ENCODE results near the gene DENND4C.
"Not testable (repeated sequence)": the region's sequence is repeated elsewhere in the genome, so short reads cannot be mapped to it uniquely, and the experiment has no call there.

Gene DENND4C

GRCh38 chr9:19233344-19233743 is 2.9 kb downstream of the DENND4C start:
- H3K36me3 ChIP-seq (ENCODE audit: control insufficient read depth in 4 of 4, insufficient read depth in 4 of 4, low read length in 3 of 4) = no peaks in the 10 kb centered on the region
- ChIA-PET POLR2A (no interaction called here), CTCF (interaction anchor here (1.0 kb wide), 1 partner anchor 83 kb away, joined by 3 read pairs; no protein-coding TSS in a partner anchor)
- WGBS (ENCODE audit: insufficient coverage) = no CpG with 5 or more reads among the region's 5 CpGs
- peaks cover 16 to 47% (median 33%) of the 10 kb centered on the region in 4 experiments for H3K4me1 ChIP-seq (ENCODE audit: control extremely low read depth in 1 of 4, control insufficient read depth in 4 of 4, insufficient read depth in 4 of 4, low read length in 3 of 4)
- no peak for DNase-seq
- peak overlapping the region in 1 of 2 experiments; percentile 89 for H3K27ac ChIP-seq (ENCODE audit: insufficient read depth in 1 of 2, low read depth in 1 of 2, low read length in 2 of 2, poor library complexity in 1 of 2, severe bottlenecking in 2 of 2)
- peak overlapping the region in 3 of 7 experiments; percentile 15 to 95 (median 88) for H3K4me3 ChIP-seq (ENCODE audit: control insufficient read depth in 1 of 7, extremely low read depth in 1 of 7, insufficient read depth in 4 of 7, low read depth in 2 of 7, low read length in 6 of 7)
- H3K9me3 ChIP-seq (ENCODE audit: control extremely low read depth in 1 of 5, control insufficient read depth in 4 of 5, insufficient read depth in 2 of 5, low read depth in 1 of 5, low read length in 4 of 5) = no peaks in the 10 kb centered on the region
- H3K27me3 ChIP-seq (replicated peaks in 2 of 5; ENCODE audit: control insufficient read depth in 4 of 5, insufficient read depth in 5 of 5, low read length in 4 of 5) = no peaks in the 10 kb centered on the region

DNA sequence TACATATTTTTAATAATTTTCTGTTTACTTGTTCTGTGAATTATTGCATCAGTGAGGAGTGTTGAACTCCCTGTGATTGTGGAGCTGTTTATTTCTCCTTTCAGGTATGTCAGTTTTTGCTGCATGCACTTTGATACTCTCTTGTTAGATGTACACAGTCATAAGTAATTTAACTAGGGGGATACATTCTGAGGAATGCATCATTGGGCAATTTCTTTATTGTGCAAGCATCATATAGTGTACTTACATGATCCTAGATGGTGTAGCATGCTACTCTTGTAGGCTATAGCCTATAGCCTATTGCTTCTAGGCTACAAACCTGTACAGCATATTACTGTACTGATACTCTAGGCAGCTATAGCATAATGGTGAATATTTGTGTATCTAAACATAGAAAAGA is 9.5 kb downstream of the DENND4C start:
- no peaks in the 10 kb centered on the region for H3K9me3 ChIP-seq (ENCODE audit: control extremely low read depth in 1 of 5, control insufficient read depth in 4 of 5, insufficient read depth in 2 of 5, low read depth in 1 of 5, low read length in 4 of 5)
- H3K27me3 ChIP-seq (replicated peaks in 2 of 5; ENCODE audit: control insufficient read depth in 4 of 5, insufficient read depth in 5 of 5, low read length in 4 of 5) = no peaks in the 10 kb centered on the region
- no peak overlapping the region for H3K27ac ChIP-seq (ENCODE audit: insufficient read depth in 1 of 2, low read depth in 1 of 2, low read length in 2 of 2, poor library complexity in 1 of 2, severe bottlenecking in 2 of 2)
- no peak overlapping the region for H3K4me3 ChIP-seq (ENCODE audit: control insufficient read depth in 1 of 7, extremely low read depth in 1 of 7, insufficient read depth in 4 of 7, low read depth in 2 of 7, low read length in 6 of 7)
- H3K4me1 ChIP-seq (ENCODE audit: control extremely low read depth in 1 of 4, control insufficient read depth in 4 of 4, insufficient read depth in 4 of 4, low read length in 3 of 4) = peaks cover 0 to 9% (median 4%) of the 10 kb centered on the region in 4 experiments
- POLR2A ChIA-PET = no interaction called here
- CTCF ChIA-PET = no interaction called here
- peaks cover 0 to 6% (median 2%) of the 10 kb centered on the region in 4 experiments for H3K36me3 ChIP-seq (ENCODE audit: control insufficient read depth in 4 of 4, insufficient read depth in 4 of 4, low read length in 3 of 4)
- DNase-seq = no peak

- 100% methylated on average over 4 of the region's 6 CpGs for WGBS (ENCODE audit: insufficient coverage)
- POLR2A ChIA-PET = interaction anchor here (0.8 kb wide), 1 partner anchor 14 kb away, joined by 3 read pairs; no protein-coding TSS in a partner anchor
- Histone ChIP-seq H3K27ac (ENCODE audit: insufficient read depth in 1 of 2, low read depth in 1 of 2, low read length in 2 of 2, poor library complexity in 1 of 2, severe bottlenecking in 2 of 2) (no peak overlapping the region), H3K9me3 (ENCODE audit: control extremely low read depth in 1 of 5, control insufficient read depth in 4 of 5, insufficient read depth in 2 of 5, low read depth in 1 of 5, low read length in 4 of 5) (no peaks in the 10 kb centered on the region), H3K36me3 (ENCODE audit: control insufficient read depth in 4 of 4, insufficient read depth in 4 of 4, low read length in 3 of 4) (peaks cover 0 to 6% (median 2%) of the 10 kb centered on the region in 4 experiments), H3K4me1 (ENCODE audit: control extremely low read depth in 1 of 4, control insufficient read depth in 4 of 4, insufficient read depth in 4 of 4, low read length in 3 of 4) (peaks cover 0 to 6% (median 2%) of the 10 kb centered on the region in 4 experiments), H3K27me3 (replicated peaks in 2 of 5; ENCODE audit: control insufficient read depth in 4 of 5, insufficient read depth in 5 of 5, low read length in 4 of 5) (no peaks in the 10 kb centered on the region), H3K4me3 (ENCODE audit: control insufficient read depth in 1 of 7, extremely low read depth in 1 of 7, insufficient read depth in 4 of 7, low read depth in 2 of 7, low read length in 6 of 7) (no peak overlapping the region)
- CTCF ChIA-PET = interaction anchor here (0.7 to 1.3 kb wide), 3 partner anchors 9 to 20 kb away, joined by 3 to 4 read pairs (median 3); no protein-coding TSS in a partner anchor
- no peak for DNase-seq
These were observed 11.2 kb downstream of the DENND4C start for GRCh38 chr9:19241728-19242127.

DNA sequence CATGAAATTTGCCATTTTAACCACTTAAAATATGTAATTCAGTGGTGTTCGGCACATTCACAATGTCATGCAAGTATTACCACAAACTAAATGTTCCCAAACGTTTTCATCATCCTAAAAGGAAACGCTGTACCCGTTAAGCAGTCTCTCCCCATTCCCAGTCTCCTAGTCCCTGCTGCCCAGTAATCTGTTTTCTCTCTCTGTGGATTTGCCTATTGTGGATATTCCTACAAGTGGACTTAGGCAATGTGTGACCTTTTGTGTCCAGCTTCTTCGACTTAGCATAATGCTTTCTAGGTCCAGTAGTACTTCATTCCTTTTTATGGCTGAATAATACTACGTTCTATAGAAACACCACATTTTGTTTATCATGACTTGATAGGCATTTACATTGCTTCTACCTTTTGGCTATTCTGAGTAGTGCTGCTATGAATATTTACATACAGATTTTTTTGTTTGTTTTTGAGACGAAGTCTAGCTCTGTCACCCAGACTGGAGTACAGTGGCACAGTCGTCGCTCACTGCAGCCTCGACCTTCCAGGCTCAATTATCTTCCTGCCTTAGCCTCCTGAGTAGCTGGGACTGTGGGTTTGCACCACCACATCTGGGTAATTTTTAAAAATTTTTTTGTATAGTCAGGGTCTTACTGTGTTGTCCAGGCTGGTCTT is 13.0 kb downstream of the DENND4C start:
- WGBS (ENCODE audit: insufficient coverage) = 94% methylated on average over 9 of the region's 10 CpGs
- no peak overlapping the region for H3K27ac ChIP-seq (ENCODE audit: insufficient read depth in 1 of 2, low read depth in 1 of 2, low read length in 2 of 2, poor library complexity in 1 of 2, severe bottlenecking in 2 of 2)
- no peaks in the 10 kb centered on the region for H3K9me3 ChIP-seq (ENCODE audit: control extremely low read depth in 1 of 5, control insufficient read depth in 4 of 5, insufficient read depth in 2 of 5, low read depth in 1 of 5, low read length in 4 of 5)
- peaks cover 0 to 5% (median 3%) of the 10 kb centered on the region in 4 experiments for H3K4me1 ChIP-seq (ENCODE audit: control extremely low read depth in 1 of 4, control insufficient read depth in 4 of 4, insufficient read depth in 4 of 4, low read length in 3 of 4)
- POLR2A ChIA-PET = no interaction called here
- H3K4me3 ChIP-seq (ENCODE audit: control insufficient read depth in 1 of 7, extremely low read depth in 1 of 7, insufficient read depth in 4 of 7, low read depth in 2 of 7, low read length in 6 of 7) = no peak overlapping the region
- H3K27me3 ChIP-seq (replicated peaks in 2 of 5; ENCODE audit: control insufficient read depth in 4 of 5, insufficient read depth in 5 of 5, low read length in 4 of 5) = no peaks in the 10 kb centered on the region
- CTCF ChIA-PET = interaction anchor here (1.8 kb wide), 1 partner anchor 38 kb away, joined by 4 read pairs; no protein-coding TSS in a partner anchor
- DNase-seq = no peak
- peaks cover 0 to 6% (median 2%) of the 10 kb centered on the region in 4 experiments for H3K36me3 ChIP-seq (ENCODE audit: control insufficient read depth in 4 of 4, insufficient read depth in 4 of 4, low read length in 3 of 4)

GRCh38 chr9:19246891-19247290 is 16.4 kb downstream of the DENND4C start:
- POLR2A ChIA-PET = no interaction called here

DNA sequence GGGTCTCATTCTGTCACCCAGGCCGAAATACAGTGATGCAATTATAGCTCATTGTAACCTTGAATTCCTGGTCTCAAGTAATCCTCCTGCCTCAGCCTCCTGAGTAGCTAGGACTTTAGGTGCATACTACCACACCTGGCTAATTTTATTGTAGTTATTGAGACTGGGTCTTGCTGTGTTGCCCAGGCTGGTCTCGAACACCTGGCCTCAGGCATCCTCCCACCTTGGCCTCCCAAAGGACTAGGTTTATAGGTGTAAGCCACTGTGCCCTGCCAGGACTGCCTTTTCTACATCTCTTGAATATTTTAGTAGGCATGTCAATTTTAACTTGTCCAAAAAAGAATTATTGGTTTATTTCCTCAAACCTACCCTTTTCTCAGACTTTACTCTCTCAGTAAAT is 16.9 kb downstream of the DENND4C start:
- no peaks in the 10 kb centered on the region for H3K9me3 ChIP-seq (ENCODE audit: control extremely low read depth in 1 of 5, control insufficient read depth in 4 of 5, insufficient read depth in 2 of 5, low read depth in 1 of 5, low read length in 4 of 5)
- H3K27ac ChIP-seq (ENCODE audit: insufficient read depth in 1 of 2, low read depth in 1 of 2, low read length in 2 of 2, poor library complexity in 1 of 2, severe bottlenecking in 2 of 2) = no peak overlapping the region
- peaks cover 0 to 5% (median 3%) of the 10 kb centered on the region in 4 experiments for H3K4me1 ChIP-seq (ENCODE audit: control extremely low read depth in 1 of 4, control insufficient read depth in 4 of 4, insufficient read depth in 4 of 4, low read length in 3 of 4)
- no peaks in the 10 kb centered on the region for H3K27me3 ChIP-seq (replicated peaks in 2 of 5; ENCODE audit: control insufficient read depth in 4 of 5, insufficient read depth in 5 of 5, low read length in 4 of 5)
- WGBS (ENCODE audit: insufficient coverage) = 100% methylated on average over 1 of the region's 2 CpGs
- no peak overlapping the region for H3K4me3 ChIP-seq (ENCODE audit: control insufficient read depth in 1 of 7, extremely low read depth in 1 of 7, insufficient read depth in 4 of 7, low read depth in 2 of 7, low read length in 6 of 7)
- CTCF ChIA-PET = interaction anchor here (1.0 kb wide), 2 partner anchors 16 to 196 kb away, joined by 3 read pairs; partner anchors contain the start of gene DENND4C
- peaks cover 0 to 2% (median 0%) of the 10 kb centered on the region in 4 experiments for H3K36me3 ChIP-seq (ENCODE audit: control insufficient read depth in 4 of 4, insufficient read depth in 4 of 4, low read length in 3 of 4)
- POLR2A ChIA-PET = no interaction called here
- no peak for DNase-seq

More at GRCh38 chr9:19246891-19247290, 16.4 kb downstream of the DENND4C start:
- Histone ChIP-seq H3K4me3 (ENCODE audit: control insufficient read depth in 1 of 7, extremely low read depth in 1 of 7, insufficient read depth in 4 of 7, low read depth in 2 of 7, low read length in 6 of 7) (no peak overlapping the region), H3K36me3 (ENCODE audit: control insufficient read depth in 4 of 4, insufficient read depth in 4 of 4, low read length in 3 of 4) (peaks cover 0 to 2% (median 0%) of the 10 kb centered on the region in 4 experiments), H3K27me3 (replicated peaks in 2 of 5; ENCODE audit: control insufficient read depth in 4 of 5, insufficient read depth in 5 of 5, low read length in 4 of 5) (no peaks in the 10 kb centered on the region), H3K4me1 (ENCODE audit: control extremely low read depth in 1 of 4, control insufficient read depth in 4 of 4, insufficient read depth in 4 of 4, low read length in 3 of 4) (peaks cover 0 to 5% (median 3%) of the 10 kb centered on the region in 4 experiments), H3K27ac (ENCODE audit: insufficient read depth in 1 of 2, low read depth in 1 of 2, low read length in 2 of 2, poor library complexity in 1 of 2, severe bottlenecking in 2 of 2) (no peak overlapping the region), H3K9me3 (ENCODE audit: control extremely low read depth in 1 of 5, control insufficient read depth in 4 of 5, insufficient read depth in 2 of 5, low read depth in 1 of 5, low read length in 4 of 5) (no peaks in the 10 kb centered on the region)
- WGBS (ENCODE audit: insufficient coverage) = no CpG with 5 or more reads among the region's 3 CpGs
- no peak for DNase-seq
- CTCF ChIA-PET = interaction anchor here (1.0 to 1.3 kb wide), 3 partner anchors 16 to 197 kb away, joined by 3 read pairs; partner anchors contain the start of gene DENND4C

GRCh38 chr9:19250346-19250745 is 19.9 kb downstream of the DENND4C start:
- WGBS (ENCODE audit: insufficient coverage) = 95% methylated on average over 3 of the region's 8 CpGs
- H3K4me1 ChIP-seq (ENCODE audit: control extremely low read depth in 1 of 4, control insufficient read depth in 4 of 4, insufficient read depth in 4 of 4, low read length in 3 of 4); H3K36me3 ChIP-seq (ENCODE audit: control insufficient read depth in 4 of 4, insufficient read depth in 4 of 4, low read length in 3 of 4); H3K9me3 ChIP-seq (ENCODE audit: control extremely low read depth in 1 of 5, control insufficient read depth in 4 of 5, insufficient read depth in 2 of 5, low read depth in 1 of 5, low read length in 4 of 5); H3K27me3 ChIP-seq (replicated peaks in 2 of 5; ENCODE audit: control insufficient read depth in 4 of 5, insufficient read depth in 5 of 5, low read length in 4 of 5); H3K27ac ChIP-seq (ENCODE audit: insufficient read depth in 1 of 2, low read depth in 1 of 2, low read length in 2 of 2, poor library complexity in 1 of 2, severe bottlenecking in 2 of 2); DNase-seq; POLR2A ChIA-PET; CTCF ChIA-PET; H3K4me3 ChIP-seq (ENCODE audit: control insufficient read depth in 1 of 7, extremely low read depth in 1 of 7, insufficient read depth in 4 of 7, low read depth in 2 of 7, low read length in 6 of 7): not testable (repeated sequence)
